Upper lobe of left lung (tissue), 4 donors: ENCODE data around the gene UTS2B.

Experiments used
- EP300 ChIP-seq, 4 donors: sonication (generic); formaldehyde crosslinking; IDR thresholded peaks; one replicate each; pipeline ENCODE4 v1.5.1; 2017; ENCODE audit warnings: antibody characterized with exemption in 4 of 4, control low read depth in 2 of 4
- POLR2A ChIP-seq, 4 donors: fragments of 450-650 bp; IDR thresholded peaks; one replicate each; pipeline ENCODE4 v1.5.1; 2016 to 2017; ENCODE audit warnings: antibody characterized with exemption in 4 of 4, mild to moderate bottlenecking in 2 of 4
- POLR2AphosphoS5 ChIP-seq, 2 donors: sonication (generic); formaldehyde crosslinking; IDR thresholded peaks; one replicate each; pipeline ENCODE4 v1.5.1; 2017; ENCODE audit warnings: antibody characterized with exemption in 2 of 2
- TF ChIP-seq, protein P1 (sequence below), 6 experiments: fragments of 450-650 bp in 4 of 6; fragments of 200-600 bp in 2 of 6; sonication (generic) in 2 of 6; IDR thresholded peaks; one replicate each; pipeline ENCODE4 v1.5.1; 2016 to 2019; ENCODE audit warnings: antibody characterized with exemption in 6 of 6

DNA sequence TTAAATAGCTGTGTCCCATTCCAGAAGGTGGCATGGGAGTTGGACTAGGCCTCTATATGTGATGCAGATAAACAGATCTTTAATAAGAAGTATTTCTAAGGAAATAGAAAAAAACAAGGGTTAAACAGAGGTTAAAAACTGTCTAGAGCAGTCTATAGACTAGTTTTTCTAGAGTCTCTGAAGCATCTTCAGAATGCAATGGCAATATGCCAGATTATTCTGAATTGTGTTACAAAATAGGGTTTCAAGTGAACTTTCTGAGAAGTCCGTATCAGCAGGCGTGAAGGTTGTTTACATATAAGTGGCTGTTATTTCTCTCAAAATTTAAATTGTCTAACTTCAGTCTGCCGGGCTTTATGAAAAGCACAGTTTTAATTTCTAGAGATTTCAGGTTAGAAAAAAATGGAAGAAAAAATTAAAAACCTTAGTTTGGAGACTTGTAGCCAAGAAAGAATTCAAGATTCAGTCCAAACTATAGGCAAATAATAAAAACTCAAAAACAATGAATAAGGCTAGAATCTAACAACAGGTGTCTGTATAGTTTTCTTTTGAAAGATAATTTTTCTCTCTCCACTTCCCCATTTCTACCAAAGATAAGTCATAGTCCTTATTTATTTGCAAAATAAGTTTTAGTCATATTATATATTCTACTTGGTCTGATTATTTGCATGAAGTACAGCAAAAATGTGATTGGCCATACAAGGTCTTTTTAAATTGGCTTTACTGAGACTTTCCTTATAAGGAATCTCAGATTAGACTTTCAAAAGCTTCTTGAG is 76.0 kb downstream of the UTS2B start:
- TF ChIP-seq POLR2A (IDR thresholded peaks at IDR 0.05) (no peak), EP300 (IDR thresholded peaks at IDR 0.05) (no peak), POLR2AphosphoS5 (IDR thresholded peaks at IDR 0.05) (no peak)
- TF ChIP-seq, protein P1, sequence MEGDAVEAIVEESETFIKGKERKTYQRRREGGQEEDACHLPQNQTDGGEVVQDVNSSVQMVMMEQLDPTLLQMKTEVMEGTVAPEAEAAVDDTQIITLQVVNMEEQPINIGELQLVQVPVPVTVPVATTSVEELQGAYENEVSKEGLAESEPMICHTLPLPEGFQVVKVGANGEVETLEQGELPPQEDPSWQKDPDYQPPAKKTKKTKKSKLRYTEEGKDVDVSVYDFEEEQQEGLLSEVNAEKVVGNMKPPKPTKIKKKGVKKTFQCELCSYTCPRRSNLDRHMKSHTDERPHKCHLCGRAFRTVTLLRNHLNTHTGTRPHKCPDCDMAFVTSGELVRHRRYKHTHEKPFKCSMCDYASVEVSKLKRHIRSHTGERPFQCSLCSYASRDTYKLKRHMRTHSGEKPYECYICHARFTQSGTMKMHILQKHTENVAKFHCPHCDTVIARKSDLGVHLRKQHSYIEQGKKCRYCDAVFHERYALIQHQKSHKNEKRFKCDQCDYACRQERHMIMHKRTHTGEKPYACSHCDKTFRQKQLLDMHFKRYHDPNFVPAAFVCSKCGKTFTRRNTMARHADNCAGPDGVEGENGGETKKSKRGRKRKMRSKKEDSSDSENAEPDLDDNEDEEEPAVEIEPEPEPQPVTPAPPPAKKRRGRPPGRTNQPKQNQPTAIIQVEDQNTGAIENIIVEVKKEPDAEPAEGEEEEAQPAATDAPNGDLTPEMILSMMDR (IDR thresholded peaks at IDR 0.05): no peak
